Gastrocnemius medialis (tissue), 4 donors: ENCODE data around the gene OR52W1.

Experiments
- CTCF ChIP-seq, 5 experiments: fragments of 450-650 bp in 3 of 5; fragments of 200-600 bp in 2 of 5; sonication (generic) in 2 of 5; IDR thresholded peaks in 4 of 5; conservative IDR thresholded peaks in 1 of 5; 1 replicate in 4 of 5; 2 replicates in 1 of 5; pipeline ENCODE4 v1.5.1; 2016 to 2019; ENCODE audit warnings: antibody characterized with exemption in 5 of 5, mild to moderate bottlenecking in 3 of 5, moderate library complexity in 3 of 5
- POLR2A ChIP-seq, 2 donors: fragments of 450-650 bp; IDR thresholded peaks; one replicate each; pipeline ENCODE4 v1.6.1; 2017; ENCODE audit warnings: antibody characterized with exemption in 2 of 2, mild to moderate bottlenecking in 2 of 2, moderate library complexity in 2 of 2

DNA sequence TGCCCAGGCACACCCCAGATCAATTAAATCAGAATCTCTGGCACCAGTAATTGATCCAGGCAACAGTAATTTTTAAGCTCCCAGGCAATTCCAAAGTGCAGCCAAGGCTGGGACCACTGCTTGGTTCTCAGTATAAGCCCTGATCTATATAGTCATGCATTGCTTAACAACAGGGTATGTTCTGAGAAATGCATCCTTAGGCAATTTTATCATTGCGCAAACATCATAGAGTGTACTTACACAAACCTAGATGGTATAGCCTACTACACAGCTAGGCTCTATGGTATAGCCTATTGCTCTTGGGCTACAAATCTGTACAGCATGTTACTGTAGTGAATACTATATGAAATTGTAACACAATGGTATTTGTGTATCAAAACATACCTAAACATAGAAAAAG lies 5.7 kb downstream of the OR52W1 start:
- no peak for TF ChIP-seq CTCF (IDR thresholded peaks at IDR 0.05 in 4 of 5, conservative IDR thresholded peaks at IDR 0.05 in 1 of 5)
- no peak for TF ChIP-seq POLR2A (IDR thresholded peaks at IDR 0.05)
